DMS114 treated with DMSO at 0.1 percent for 48 hours (cell line): Measurements from ENCODE around the gene KIRREL3.

Experiments
- DNase-seq: peaks from one replicate; lab custom pipeline; 2025; ENCODE audit not compliant: unreplicated experiment; lab: John Stamatoyannopoulos, UW

The KIRREL3 gene

GRCh38 chr11:126874831-126875230 is 125.7 kb downstream of the KIRREL3 start:
- no peak for DNase-seq

GRCh38 chr11:126874276-126874675 is 126.3 kb downstream of the KIRREL3 start:
- DNase-seq = no peak

GRCh38 chr11:126871792-126872191 is 128.8 kb downstream of the KIRREL3 start:
- no peak for DNase-seq

- DNase-seq = no peak
These were observed 130.5 kb downstream of the KIRREL3 start for GRCh38 chr11:126870021-126870420.

GRCh38 chr11:126868741-126869140 is 131.8 kb downstream of the KIRREL3 start:
- no peak for DNase-seq

GRCh38 chr11:126864934-126865333 is 135.6 kb downstream of the KIRREL3 start:
- DNase-seq = no peak

- DNase-seq = no peak
These were observed 137.1 kb downstream of the KIRREL3 start for GRCh38 chr11:126863294-126863997.

GRCh38 chr11:126862664-126863243 is 137.8 kb downstream of the KIRREL3 start:
- DNase-seq = no peak

- DNase-seq = no peak
These were observed 138.6 kb downstream of the KIRREL3 start for GRCh38 chr11:126861796-126862459.

- DNase-seq = no peak
These were observed 142.4 kb downstream of the KIRREL3 start for GRCh38 chr11:126857860-126858808.

GRCh38 chr11:126855536-126855935 is 145.0 kb downstream of the KIRREL3 start:
- DNase-seq = no peak

- no peak for DNase-seq
These were observed 146.8 kb downstream of the KIRREL3 start for GRCh38 chr11:126853732-126854131.

GRCh38 chr11:126844789-126845188 is 155.8 kb downstream of the KIRREL3 start:
- no peak for DNase-seq

- no peak for DNase-seq
These were observed 157.5 kb downstream of the KIRREL3 start for GRCh38 chr11:126843096-126843495.

GRCh38 chr11:126841999-126842398 is 158.6 kb downstream of the KIRREL3 start:
- DNase-seq = no peak

- no peak for DNase-seq
These were observed 159.6 kb downstream of the KIRREL3 start for GRCh38 chr11:126840975-126841374.

- DNase-seq = no peak
These were observed 160.2 kb downstream of the KIRREL3 start for GRCh38 chr11:126840201-126840886.

GRCh38 chr11:126839496-126839895 is 161.1 kb downstream of the KIRREL3 start:
- DNase-seq = no peak

- DNase-seq = no peak
These were observed 161.8 kb downstream of the KIRREL3 start for GRCh38 chr11:126838779-126839178.

GRCh38 chr11:126837581-126837980 is 163.0 kb downstream of the KIRREL3 start:
- DNase-seq = no peak

GRCh38 chr11:126834573-126834972 is 166.0 kb downstream of the KIRREL3 start:
- DNase-seq = no peak
